Activated CD4-positive, CD25-positive, alpha-beta regulatory T cell (primary cell): ENCODE measurements around the gene ZNF594.
A peak's percentile ranks its signal among the peaks of the same experiment; 100 is the strongest.
"Not testable (repeated sequence)": the region's sequence is repeated elsewhere in the genome, so short reads cannot be mapped to it uniquely, and the experiment has no call there.

Source experiments
- DNase-seq, 4 experiments: peaks; one replicate each; lab custom pipeline; 2025; lab: John Stamatoyannopoulos, UW

Gene ZNF594

DNA sequence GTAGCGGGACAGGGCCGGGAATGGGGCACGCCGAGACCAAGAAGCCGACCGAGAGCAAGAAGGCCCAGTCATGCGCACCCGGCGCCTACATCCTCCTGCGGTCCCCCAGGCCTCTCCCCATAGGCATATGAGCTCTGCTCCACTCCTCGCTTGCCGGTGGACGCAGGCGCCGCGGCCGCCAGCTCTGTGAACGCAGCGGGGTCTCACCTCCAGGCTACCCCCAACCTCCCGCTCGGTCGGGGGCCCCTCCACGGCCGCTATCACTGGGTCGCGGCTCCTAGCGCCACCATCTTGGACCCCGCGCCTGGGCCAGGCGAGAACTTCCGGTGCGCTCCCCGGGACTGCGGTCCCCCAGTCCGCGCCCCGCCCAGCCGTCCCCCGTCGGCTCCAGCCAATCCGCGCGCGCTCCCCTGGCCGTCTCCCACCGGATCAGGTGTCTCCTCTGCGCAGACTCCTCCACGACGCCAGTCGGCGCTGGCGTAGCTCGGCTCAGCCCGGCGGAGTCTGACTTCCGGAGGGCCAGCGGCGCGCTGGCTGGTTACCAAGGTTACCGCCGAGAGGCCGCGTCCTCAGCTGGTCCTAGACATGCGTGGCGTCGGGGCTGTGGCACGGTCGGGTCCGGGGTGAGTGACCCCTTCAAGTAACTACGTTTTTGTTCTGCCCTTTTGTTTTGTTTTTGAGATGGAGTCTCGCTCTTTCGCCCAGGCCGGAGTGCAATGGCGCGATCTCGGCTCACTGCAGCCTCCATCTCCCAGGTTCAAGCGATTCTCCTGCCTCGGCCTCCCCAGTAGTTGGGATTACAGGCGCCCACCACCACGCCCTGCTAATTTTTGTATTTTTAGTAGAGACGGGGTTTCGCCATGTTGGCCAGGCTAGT lies at the start of gene ZNF594:
Gene ZNF594, minus strand, starts transcription at position 328 of the 877 bp plus-strand sequence. CDS start 7,612 bp downstream, outside the sequence.
- peak; percentile 94 to 97 (median 97) for DNase-seq

DNA sequence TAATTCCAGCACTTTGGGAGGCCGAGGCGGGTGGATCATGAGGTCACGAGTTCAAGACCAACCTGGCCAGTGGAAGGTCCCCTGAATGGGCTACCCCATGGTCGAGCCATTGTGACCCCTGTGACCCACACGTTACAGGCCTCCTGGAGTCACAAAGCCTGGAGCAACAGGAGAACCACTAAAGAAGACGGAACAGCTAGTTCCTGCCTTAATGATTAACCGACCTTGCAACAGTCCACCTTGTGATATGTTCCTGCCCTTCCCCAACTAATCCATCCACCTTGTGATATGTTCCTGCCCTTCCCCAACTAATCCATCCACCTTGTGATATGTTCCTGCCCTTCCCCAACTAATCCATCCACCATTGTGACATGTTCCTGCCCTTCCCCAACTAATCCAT lies 48.1 kb upstream of the ZNF594 start:
- DNase-seq = not testable (repeated sequence)

DNA sequence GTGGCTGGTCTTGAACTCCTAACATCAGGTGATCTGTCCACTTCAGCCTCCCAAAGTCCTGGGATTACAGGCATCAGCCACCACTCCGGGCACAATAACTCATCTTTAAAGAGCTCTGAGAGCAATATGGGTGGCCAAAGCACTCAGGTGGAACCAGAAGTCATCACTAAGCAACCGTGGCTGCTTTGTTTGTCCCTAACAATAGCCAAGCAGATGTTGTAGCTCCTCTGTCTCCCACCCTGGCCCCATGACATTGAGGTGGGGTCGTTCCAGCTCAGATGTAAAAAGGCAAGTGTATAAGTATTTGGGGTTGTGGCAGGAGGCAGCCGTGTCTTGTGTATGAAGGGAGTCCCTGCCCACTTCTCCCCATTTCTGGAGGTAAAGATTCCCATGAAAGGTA lies 46.7 kb upstream of the ZNF594 start:
- no peak for DNase-seq

DNA sequence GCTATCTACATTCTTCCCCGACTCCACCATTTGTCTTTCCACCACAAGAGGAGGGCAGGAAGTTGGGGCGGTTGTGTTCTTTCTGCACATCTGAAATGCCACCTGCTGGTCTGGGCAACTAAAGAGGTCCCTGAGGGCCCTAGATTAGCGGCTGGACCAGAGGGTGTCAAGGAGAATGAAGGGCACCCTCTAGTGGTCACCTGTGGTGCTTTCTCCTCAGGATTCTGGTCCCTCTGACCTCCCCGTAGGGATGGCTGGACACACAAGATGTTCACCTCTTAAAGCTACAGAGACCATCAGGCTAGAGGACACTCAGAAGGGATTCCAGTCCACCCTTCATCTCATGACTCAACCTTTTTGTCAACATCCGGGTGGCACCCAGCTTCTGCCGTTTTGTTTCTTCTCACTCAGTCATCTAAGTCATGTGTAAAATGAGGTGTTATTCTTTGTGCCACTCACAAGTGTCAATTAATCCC lies 45.9 kb upstream of the ZNF594 start:
- DNase-seq = no peak

DNA sequence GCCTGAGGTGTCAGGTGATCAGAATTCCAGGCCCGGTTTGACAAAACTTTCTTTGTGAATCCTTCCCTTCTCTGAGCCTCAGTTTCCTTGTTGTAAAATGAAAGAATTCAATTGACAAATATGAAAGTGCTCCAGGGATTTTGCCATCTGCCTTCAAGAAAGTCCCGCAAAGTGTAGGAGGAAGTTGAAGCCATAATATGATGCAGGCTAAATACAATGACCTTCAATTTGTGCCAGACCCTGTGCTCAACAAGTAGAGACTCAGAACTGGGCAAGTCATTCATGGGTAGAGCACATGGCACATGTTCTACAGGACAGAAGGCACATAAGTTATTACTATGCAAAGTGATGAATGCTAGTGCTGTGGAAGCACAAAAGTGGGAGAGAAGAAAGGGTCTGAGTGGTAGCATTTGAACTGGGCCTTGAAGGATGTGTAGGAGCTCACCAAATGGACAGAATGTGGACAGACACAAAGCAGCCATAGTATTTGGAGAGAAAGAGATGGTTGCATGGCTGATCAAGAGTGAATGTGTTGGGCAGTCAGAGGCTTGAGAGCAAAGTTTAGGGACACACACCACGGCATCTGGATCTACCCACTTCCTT lies 45.4 kb upstream of the ZNF594 start:
- DNase-seq = no peak

DNA sequence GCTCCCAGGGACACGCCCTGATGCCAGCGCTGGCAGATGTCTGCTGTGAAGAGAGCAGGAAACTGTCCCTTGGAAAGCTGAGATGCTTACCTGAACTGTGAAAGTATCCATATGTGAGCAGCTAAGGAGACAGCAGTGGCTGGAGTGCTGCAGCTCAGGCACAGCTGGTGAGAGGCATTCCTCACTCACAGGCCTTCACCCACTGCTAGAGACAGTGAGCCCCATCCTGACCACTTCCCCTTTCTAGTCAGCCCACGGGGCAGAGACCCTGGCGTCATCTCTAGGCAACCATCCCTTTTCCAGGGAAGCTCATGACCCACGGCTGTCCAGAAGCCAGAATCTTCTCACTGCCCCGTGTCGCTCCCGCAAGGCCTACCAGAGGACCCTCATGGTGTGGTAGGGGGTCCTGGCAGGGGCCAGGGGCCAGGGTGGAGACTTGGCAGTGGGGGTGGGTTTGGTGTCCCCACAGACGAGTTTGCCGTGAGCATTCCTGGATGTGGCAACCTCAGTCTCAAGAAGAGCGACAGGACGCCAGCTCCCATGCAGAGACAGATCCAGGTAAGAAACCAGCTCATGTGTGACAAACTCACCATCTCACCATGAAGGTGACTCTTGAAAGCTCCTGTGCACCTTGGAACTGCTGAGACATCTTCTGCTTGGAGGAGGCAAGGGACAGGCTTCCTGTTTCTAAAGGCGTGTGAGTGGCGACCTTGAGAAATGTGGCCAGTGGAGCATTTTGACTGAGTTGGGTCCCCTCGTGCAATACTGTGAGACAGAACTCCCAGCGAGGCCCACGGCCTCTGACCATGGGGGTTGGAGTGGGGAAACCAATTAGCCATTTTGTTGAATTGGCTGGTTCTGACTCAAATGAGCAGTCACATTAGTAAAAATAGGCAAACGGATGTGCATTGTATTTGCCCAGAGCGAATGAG lies 43.2 kb upstream of the ZNF594 start, which contains the start of gene SCIMP:
Gene SCIMP, minus strand, starts transcription at position 216 of the 932 bp plus-strand sequence. Its CDS starts 105 bp downstream, at position 111.
- no peak for DNase-seq

DNA sequence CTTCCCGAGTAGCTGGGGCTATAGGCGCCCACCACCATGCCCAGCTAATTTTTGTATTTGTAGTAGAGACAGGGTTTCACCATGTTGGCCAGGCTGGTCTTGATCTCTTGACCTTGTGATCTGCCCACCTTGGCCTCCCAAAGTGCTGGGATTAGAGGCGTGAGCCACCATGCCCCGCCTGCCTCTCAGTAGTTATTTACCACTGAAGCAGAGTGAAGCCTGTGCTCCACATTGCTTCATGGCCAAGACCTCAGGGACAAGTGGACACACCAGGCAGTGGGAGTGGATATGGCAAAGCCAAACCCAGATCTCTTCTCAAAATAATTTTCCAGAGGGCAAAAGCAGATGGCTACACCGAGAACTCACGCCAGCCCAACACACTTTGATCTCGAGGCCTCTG lies 41.8 kb upstream of the ZNF594 start:
- DNase-seq = not testable (repeated sequence)

DNA sequence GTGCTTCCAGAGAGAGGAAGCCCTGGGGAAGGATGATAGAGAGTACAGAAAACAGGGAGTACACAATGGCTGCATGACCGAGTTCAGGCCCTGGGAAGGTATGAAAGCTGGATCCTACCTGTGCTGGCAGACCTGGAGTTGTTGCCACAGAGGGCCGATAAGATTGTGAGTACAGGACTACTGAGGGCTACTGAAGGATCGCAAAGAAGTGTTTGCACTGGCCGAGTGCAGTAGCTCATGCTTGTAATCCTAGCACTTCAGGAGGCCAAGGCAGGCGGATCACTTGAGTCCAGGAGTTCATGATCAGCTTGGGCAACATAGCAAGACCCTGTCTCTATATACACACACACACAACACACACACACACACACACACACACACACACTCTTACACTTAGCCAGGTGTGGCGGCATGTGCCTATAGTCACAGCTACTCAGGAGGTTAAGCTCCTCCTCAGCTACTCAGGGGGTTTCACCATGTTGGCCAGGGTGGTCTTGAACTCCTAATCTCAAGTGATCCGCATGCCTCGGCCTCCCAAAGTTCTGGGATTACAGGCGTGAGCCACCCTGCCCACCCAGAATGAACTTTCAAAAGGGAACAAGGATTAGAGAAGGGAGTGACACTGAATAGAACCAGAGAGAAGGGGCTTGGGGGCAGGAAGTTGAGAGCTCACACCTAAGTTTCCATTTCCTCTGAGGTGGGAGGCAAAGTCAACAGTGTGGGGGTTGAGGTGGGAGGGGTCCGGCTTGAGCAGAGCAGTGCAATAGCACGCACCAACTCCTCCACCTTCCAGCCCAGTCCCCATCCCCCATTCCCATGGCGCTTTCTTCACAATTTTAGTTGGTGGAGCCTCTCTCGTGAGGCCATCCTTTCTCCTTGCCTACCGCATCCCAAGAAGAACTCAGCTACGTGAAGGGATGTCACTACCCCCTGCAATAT lies 35.5 kb upstream of the ZNF594 start:
- no peak for DNase-seq

DNA sequence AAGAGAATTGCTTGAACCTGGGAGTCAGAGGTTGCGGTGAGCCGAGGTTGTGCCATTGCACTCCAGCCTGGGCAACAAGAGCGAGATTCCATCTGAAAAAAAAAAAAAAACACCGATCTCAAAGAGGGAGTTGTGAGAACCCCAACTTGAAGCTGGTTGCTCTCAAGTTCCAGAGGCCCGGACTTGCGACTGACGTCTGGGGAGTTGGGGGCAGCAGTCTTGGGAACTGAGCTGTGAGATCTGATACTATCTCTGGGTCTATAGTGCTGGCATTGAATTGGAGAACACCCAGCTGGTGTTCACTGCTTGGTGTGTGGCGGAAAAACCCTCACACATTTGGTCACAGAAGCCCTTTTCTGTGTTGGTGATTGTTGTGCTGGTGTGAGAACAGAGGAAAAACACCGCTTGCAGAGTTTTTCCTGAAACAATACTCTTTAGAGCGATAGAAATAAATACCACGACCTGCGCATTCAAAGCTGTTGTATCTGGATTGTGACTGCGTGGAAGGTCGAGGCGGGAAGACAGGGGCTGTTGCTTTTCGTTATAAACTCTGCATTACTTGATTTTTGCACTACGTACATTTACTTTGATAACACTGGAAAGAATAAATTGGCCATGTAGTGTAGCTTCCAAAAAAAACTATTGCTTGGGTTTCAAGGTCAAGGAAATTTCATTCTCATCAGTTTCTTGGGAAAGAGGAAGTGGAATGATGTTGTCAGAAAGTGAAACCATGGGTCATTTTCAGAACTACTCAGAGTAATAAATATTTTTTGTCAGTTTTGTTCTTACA lies 34.2 kb upstream of the ZNF594 start:
- no peak for DNase-seq

DNA sequence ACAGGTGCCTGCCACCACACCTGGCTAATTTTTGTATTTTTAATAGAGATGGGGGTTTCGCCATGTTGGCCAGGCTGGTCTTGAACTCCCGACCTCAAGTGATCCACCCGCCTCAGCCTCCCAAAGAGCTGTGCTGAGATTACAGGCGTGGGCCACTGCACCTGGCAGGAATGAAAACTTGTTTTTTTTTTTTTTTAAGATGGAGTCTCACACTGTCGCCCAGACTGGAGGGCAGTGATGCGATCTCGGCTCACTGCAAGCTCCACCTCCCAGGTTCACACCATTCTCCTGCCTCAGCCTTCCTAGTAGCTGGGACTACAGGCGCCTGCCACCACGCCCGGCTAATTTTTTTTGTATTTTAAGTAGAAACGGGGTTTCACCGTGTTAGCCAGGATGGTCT lies 30.2 kb upstream of the ZNF594 start:
- DNase-seq = not testable (repeated sequence)

DNA sequence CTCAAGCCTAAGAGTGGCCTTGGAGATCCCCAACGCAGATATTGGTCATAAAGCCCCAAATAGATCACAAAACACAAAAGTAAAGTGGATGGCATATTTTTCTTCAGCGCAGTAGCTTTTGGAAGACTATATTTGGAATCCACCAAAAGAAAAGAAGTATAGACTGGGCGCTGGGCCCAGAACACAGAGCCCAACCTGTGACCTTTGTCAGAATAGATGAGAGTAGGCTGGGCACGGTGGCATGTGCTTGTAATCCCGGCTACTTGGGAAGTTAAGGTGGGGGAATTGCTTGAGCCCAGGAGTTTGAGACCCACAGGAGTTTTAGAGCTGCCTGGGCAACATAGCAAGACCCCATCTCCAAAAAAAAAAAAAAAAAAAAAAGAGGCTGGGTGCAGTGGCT lies 28.4 kb upstream of the ZNF594 start:
- no peak for DNase-seq

DNA sequence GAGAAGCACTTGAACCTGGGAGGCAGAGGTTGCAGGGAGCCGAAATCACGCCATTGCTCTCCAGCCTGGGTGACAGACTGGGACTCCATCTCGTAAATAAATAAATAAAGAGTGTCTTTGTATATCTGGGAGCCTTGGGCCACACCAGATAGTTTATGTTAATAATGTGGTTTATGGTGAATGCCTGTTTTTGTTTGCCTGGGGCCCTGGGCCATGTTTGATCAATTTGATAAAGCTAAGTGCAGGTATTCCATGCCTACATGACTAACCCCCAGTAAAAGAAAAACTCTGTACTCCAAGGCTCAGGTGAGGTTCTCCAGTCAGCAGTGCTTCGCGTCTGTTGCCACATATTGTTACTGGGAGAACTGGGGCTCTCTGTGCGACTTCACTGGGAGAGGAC lies 27.9 kb upstream of the ZNF594 start:
- DNase-seq = no peak

DNA sequence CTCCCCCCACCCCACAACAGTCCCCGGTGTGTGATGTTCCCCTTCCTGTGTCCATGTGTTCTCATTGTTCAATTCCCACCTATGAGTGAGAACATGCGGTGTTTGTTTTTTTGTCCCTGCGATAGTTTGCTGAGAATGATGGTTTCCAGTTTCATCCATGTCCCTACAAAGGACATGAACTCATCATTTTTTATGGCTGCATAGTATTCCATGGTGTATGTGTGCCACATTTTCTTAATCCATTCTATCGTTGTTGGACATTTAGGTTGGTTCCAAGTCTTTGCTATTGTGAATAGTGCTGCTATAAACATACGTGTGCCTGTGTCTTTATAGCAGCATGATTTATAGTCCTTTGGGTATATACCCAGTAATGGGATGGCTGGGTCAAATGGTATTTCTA lies 25.9 kb upstream of the ZNF594 start:
- DNase-seq = not testable (repeated sequence)

DNA sequence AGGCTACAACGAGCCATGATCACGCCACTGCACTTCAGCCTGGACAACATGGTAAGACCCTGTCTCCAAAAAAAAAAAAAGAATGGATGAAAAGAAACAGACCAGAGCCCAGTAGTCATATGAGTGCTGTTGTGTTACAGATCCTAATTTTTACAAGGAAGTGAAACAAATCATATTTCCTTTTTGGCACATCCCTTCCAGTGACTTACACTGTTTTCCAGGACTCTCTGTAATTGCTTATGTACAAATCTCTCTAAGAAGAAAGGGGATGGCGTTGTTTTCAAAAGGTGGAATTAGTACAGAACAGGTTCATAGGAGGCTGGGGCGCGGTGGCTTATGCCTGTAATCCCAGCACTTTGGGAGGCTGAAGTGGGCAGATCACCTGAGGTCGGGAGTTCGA lies 19.8 kb upstream of the ZNF594 start:
- no peak for DNase-seq

DNA sequence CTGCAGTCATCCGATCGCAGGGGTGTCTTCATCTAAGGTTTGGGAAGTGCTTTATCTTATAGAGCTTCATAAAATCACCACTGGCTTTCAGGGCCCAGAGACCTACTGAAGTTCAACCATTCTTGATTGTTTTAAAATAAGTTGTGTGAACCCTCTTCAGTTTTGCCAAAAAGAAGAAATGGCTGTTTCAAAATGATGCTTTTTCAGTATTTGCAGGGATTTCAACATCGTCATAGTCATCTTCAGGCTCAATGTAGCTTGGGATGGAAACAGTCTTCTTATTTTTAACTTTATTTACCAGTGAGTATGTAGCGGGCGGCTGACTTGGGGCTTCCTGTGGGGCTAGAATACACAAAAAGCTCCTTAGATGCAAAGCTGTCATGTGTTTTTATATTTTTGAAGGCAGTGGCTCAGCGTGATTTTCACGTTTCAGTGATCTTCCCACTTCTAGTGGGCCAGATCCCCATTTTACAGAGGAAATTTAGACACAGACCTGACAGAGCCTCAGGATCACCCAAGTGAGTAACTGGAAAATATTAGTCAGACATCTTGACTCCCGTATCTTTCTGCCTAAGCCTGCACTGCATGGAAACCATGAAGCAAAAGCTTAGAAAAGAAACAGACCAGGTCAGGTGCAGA lies 19.1 kb upstream of the ZNF594 start:
- no peak for DNase-seq

DNA sequence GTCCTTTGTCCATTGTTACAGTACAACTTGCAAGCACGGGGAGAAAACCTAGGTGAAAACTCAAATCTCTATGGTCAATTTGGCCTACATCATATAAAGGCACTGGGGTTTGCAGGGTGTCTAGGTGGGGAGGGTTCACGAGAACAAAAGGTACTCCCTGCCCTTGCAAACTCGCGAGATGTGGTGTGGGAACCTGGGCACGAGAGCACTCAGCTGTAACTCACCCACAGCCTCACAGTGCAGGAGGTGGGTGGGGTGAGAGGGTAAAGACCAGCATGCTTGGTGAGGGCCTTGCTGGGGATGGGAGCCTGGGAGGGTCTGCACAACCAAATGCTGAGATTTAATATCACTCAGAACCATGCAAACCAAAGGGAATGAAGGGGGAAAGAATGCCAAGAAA lies 18.4 kb upstream of the ZNF594 start:
- no peak for DNase-seq

DNA sequence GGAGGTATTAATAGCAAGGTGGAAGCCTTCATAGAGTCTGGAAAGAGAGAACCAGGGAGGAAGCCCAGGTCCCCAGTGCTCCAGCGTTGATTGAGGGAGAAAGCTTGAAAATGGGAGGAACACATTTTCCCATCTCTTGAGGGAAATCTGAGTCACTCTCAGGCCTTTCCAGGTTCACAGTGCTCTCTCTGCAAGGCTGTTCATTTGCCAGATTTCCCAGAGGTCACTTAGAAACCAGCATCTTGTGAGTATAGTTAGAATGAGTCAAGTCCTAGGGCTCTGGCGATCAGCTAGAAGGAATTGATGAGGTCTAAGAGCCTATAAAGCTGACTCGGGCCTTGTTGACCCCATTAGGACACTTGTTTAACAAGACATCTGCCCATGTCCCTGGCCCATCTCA lies 17.7 kb upstream of the ZNF594 start:
- no peak for DNase-seq

DNA sequence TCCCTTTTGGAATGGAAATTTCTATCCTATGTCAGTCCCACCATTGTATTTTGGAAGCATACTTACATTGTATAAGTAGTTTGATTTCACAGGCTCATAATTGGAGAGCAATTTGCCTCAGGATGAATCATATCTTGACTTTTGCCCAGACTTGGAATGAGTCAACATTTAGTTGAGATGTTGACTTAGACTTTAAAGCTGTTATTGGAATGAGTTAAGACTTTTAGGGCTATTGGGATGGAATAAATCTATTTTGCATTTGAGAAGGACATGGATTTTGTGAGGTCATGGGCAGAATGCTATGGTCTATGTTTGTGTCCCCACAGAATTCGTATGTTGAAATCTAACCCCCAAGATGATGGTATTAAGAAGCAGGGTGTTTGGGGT lies 12.2 kb upstream of the ZNF594 start:
- DNase-seq = no peak

DNA sequence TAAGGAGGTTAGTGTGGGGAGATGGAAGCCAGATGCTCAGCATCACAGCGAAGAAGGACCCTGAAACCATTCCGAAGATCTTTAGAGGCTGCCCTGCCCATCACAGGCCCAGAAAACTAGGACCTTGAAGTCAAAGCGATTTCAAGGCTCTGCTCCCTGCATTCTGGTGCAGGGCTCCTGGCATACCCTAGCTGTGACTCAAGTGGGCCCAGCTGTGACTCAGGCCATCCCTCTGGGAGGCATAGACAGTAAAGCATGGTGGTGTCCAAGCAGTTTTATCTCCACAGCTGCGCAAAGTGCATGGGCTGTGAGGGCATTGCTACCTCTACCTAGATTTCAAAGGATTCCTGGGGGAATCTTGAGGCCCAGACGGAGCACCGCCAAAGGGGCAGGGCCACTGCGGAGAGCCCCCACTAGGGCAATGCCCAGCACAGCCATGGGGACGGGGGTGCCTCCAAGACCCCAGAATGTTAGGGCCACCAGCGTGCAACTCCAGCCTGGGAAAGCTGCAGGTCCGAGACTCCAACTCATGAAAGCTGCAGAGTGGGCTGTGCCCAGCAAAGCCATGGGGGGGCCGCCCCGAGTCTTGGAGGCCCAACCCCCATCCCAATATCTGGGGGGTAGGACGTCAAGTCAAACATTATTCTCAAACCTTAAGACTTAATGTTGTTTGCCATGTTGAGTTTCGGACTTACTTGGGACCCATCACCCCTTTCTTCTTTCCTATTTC lies 11.7 kb upstream of the ZNF594 start:
- no peak for DNase-seq
